Erythroblast (primary cell): ENCODE results near the gene TUB.

Experiments
- GATA1 ChIP-seq: IDR thresholded peaks from 2 replicates; pipeline ENCODE4 v1.6.1; 2011; ENCODE audit warnings: low read depth, mild to moderate bottlenecking, control low read depth, low read length, moderate library complexity
- POLR2A ChIP-seq: IDR thresholded peaks from 2 replicates; pipeline ENCODE4 v1.6.1; 2011; ENCODE audit warnings: mild to moderate bottlenecking, low read length

- TF ChIP-seq POLR2A (no peak), GATA1 (no peak)
Observed at GRCh38 chr11:8065031-8065430, 16.0 kb upstream of the TUB start.
